ENCODE measurements around the gene BLOC1S2.
"Not testable (repeated sequence)": the region's sequence is repeated elsewhere in the genome, so short reads cannot be mapped to it uniquely, and the experiment has no call there.

The BLOC1S2 gene

GRCh38 chr10:100287756-100288155, 1.3 kb upstream of the BLOC1S2 start:
- Mint-ChIP-seq H3K27me3 (ENCODE audit: low read depth, poor library complexity) (peaks cover 34% of the 10 kb centered on the region), H3K4me1 (peaks cover 24% of the 10 kb centered on the region), H3K27ac (no peak overlapping the region), H3K4me3 (peak overlapping the region; percentile 35), H3K36me3 (ENCODE audit: low read depth) (peaks cover 9% of the 10 kb centered on the region), H3K9me3 (no peaks in the 10 kb centered on the region)
- no peak for TF ChIP-seq CTCF (IDR thresholded peaks at IDR 0.05)
- DNase-seq: no peak

- not testable (repeated sequence) for H3K9me3 Mint-ChIP-seq, DNase-seq
- peaks cover 18% of the 10 kb centered on the region for H3K27me3 Mint-ChIP-seq (ENCODE audit: low read depth, poor library complexity)
- peak overlapping the region; percentile 100 for H3K4me3 Mint-ChIP-seq
- H3K36me3 Mint-ChIP-seq (ENCODE audit: low read depth): peaks cover 17% of the 10 kb centered on the region
- H3K4me1 Mint-ChIP-seq: peaks cover 24% of the 10 kb centered on the region
- H3K27ac Mint-ChIP-seq: peak overlapping the region; percentile 98
Measured at GRCh38 chr10:100285326-100285725, 1.2 kb downstream of the BLOC1S2 start.

GRCh38 chr10:100282907-100283306, 3.6 kb downstream of the BLOC1S2 start:
- Mint-ChIP-seq H3K4me1 (peaks cover 24% of the 10 kb centered on the region), H3K27me3 (ENCODE audit: low read depth, poor library complexity) (no peaks in the 10 kb centered on the region), H3K36me3 (ENCODE audit: low read depth) (peaks cover 34% of the 10 kb centered on the region), H3K9me3 (peaks cover 8% of the 10 kb centered on the region), H3K27ac (no peak overlapping the region), H3K4me3 (no peak overlapping the region)
- no peak for TF ChIP-seq CTCF (IDR thresholded peaks at IDR 0.05)
- DNase-seq: no peak

GRCh38 chr10:100276971-100277370, 9.5 kb downstream of the BLOC1S2 start:
- H3K27me3 Mint-ChIP-seq (ENCODE audit: low read depth, poor library complexity); H3K4me1 Mint-ChIP-seq; H3K27ac Mint-ChIP-seq; DNase-seq; H3K4me3 Mint-ChIP-seq: not testable (repeated sequence)
- H3K9me3 Mint-ChIP-seq: peaks cover 11% of the 10 kb centered on the region
- peaks cover 63% of the 10 kb centered on the region for H3K36me3 Mint-ChIP-seq (ENCODE audit: low read depth)

GRCh38 chr10:100267239-100268104, 19.0 kb downstream of the BLOC1S2 start, which contains the start of gene CWF19L1:
Gene CWF19L1 (minus strand): TSS chr10:100267638. CDS start chr10:100267593, 45 bp downstream.
- TF ChIP-seq CTCF (IDR thresholded peaks at IDR 0.05): no peak
- peaks cover 3% of the 10 kb centered on the region for H3K27me3 Mint-ChIP-seq (ENCODE audit: low read depth, poor library complexity)
- peak within 1 kb of the TSS; percentile 100 for H3K4me3 Mint-ChIP-seq
- peak within 1 kb of the TSS; percentile 100 for H3K27ac Mint-ChIP-seq
- peaks cover 18% of the 10 kb centered on the region for H3K4me1 Mint-ChIP-seq
- peak; percentile 78 for DNase-seq
- H3K36me3 Mint-ChIP-seq (ENCODE audit: low read depth): peaks cover 11% of the 10 kb centered on the region
- peaks cover 4% of the 10 kb centered on the region for H3K9me3 Mint-ChIP-seq

DNA sequence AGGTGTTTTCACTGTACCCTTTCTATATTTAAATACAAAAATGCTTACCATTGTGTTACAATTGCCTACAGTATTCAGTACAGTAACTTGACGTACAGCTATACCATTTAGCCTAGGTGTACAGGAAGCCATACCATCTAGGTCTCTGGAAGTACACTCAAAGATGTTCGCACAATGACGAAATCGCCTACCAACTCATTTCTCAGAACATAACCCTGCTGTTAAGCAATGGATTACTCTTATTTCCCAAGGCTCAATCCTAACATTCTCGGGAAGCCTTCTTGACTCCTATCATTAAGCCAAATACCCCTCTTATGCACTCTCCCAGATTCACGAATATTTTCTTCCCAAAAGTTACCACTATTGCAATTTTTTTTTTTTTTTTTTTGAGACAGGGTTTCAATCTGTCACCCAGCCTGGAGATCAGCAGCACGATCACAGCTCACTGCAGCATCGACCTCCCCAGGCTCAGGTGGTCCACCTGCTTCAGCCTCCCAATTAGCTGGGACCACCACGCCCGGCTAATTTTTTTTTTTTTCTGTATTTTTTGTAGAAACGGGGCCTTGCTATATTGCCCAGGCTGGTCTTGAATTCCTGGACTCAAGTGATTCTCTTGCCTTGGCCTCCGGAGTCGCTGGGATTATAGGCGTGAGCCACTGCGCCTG, 20.5 kb downstream of the BLOC1S2 start:
- H3K27me3 Mint-ChIP-seq (ENCODE audit: low read depth, poor library complexity): no peaks in the 10 kb centered on the region
- H3K27ac Mint-ChIP-seq: no peak overlapping the region
- H3K36me3 Mint-ChIP-seq (ENCODE audit: low read depth): peaks cover 8% of the 10 kb centered on the region
- no peak for TF ChIP-seq CTCF (IDR thresholded peaks at IDR 0.05)
- H3K4me3 Mint-ChIP-seq: peak overlapping the region; percentile 100
- H3K4me1 Mint-ChIP-seq: peaks cover 18% of the 10 kb centered on the region
- DNase-seq: no peak
- no peaks in the 10 kb centered on the region for H3K9me3 Mint-ChIP-seq

Data from nephron progenitor cell (in vitro differentiated cells).